Activated CD8-positive, alpha-beta memory T cell treated with anti-CD3 and anti-CD28 coated beads, Interleukin-2, amount 50 U/mL, for 4 hours (primary cell): ENCODE measurements around the gene NEBL.

Experiments used
- DNase-seq: peaks from one replicate; pipeline ENCODE4 v3.0.0-alpha.2; 2020

Gene NEBL

GRCh38 chr10:20776384-20777118, 120.6 kb downstream of the NEBL start:
- no peak for DNase-seq

GRCh38 chr10:20771051-20771450, 126.1 kb downstream of the NEBL start:
- no peak for DNase-seq

- DNase-seq = no peak
Observed at GRCh38 chr10:20769481-20769880, 127.6 kb downstream of the NEBL start.

- DNase-seq = no peak
Observed at GRCh38 chr10:20768843-20769242, 128.3 kb downstream of the NEBL start.

DNA sequence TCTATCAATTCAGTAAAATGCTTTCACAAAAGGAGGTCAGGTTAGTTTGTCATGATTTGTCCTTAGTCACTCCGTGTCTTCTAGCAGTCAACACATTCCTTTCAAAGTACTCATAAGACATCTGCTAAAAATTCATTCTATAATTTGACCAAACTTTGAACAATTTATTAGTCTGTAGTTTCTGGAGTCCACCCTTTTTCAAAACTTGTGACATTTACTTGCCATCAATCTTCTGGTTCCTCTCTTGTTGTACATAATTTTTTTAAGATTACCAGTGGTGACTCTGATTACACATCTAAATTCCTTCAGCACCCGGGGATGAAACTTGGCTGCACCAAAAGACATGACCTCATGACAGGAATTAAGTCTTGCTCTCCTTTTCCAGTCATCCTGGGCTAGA, 130.1 kb downstream of the NEBL start:
- DNase-seq = no peak

DNA sequence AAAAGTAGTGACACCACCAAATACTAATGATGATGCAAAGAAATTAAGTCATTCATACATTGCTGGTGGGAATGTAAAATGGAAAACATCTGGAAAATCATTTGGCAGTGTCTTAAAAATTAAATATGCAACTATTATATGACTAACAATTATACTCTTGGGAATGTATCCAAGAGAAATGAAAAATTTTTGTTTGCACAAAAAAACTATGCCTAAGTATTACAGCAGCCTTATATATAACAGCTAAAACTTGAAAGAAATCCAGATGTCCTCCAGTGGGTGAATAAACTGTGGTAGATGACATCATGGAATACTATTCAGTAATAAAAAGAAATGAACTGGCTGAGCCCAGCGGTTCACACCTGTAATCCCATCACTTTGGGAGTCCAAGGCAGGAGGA, 132.0 kb downstream of the NEBL start:
- no peak for DNase-seq

DNA sequence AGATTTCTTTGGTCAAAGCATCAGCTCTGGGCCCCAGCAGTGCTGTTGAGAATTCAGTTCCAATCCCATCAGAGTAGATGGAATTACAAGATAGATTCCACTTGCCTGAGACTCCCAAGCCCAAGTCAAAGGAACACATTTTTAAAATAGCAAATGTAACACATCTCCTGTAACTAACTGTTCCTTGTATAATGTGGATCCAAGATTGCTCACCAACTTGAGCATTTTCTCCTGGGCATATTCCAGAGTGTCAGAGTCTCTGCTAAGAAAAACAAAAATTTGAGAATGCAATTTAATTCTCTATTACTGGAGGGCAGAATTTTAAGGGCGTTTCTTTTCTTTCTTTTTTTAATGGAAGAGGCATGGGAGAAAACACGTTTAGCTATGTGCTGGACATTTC, 136.7 kb downstream of the NEBL start:
- no peak for DNase-seq

DNA sequence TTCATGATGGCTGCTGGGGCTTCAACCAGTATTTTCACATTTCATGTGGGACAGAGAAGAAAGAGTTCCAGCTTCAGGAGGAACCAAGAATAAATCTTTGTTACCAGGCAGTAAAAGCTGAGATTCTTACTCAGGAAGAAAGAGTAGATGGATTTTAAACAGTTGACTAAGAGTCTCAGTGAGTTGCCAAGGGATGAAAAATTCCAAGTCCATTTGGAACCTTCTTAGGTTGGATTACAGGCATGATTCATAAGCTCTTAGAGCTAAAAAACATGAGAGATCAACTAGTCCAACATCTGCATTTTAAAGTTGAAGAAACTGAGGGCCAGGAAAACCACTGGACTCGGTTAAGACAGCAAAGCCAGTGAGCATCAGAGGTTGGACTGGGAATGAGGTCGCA, 148.6 kb downstream of the NEBL start:
- no peak for DNase-seq

GRCh38 chr10:20747782-20748181, 149.3 kb downstream of the NEBL start:
- no peak for DNase-seq

DNA sequence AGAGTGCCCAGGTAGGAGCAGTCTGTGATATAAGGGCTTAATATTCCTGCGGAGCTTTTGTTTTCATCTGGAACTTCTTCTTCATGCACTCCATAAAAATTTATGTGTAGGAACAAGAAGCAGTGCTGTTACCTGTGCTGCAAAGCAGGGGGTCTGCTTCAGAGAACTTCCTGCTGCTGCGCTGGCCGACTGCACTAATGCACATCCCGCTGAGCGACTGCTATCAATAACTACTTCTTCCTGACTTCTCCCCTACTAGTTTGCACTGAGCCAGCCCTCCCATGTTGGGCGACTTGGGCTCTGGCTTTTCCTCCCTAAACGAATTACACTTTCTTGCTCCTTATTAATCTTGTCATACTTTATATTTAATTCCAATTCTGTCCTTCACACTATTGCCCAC, 150.3 kb downstream of the NEBL start:
- no peak for DNase-seq

GRCh38 chr10:20745556-20746375, 151.3 kb downstream of the NEBL start:
- DNase-seq = no peak

DNA sequence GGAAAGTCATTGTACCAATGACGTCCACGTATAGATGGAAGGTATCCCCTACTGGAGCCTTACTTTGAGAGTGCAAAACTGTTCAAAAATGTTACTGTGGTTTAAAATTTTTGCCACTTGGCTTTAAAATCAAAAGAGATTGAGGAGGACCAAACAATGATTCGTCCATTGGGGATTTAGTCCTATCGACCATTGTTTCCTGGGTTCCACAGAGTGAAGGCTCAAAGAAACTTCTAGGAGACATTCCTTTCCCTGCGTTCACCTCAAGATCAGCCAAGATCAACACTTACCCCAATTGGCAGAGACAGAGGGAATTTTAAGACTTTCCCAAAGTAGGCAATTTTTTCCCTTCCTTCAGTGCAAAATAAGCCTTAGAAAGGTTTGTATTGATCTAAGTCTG, 152.3 kb downstream of the NEBL start:
- DNase-seq = no peak

GRCh38 chr10:20743942-20744341, 153.2 kb downstream of the NEBL start:
- DNase-seq = no peak

DNA sequence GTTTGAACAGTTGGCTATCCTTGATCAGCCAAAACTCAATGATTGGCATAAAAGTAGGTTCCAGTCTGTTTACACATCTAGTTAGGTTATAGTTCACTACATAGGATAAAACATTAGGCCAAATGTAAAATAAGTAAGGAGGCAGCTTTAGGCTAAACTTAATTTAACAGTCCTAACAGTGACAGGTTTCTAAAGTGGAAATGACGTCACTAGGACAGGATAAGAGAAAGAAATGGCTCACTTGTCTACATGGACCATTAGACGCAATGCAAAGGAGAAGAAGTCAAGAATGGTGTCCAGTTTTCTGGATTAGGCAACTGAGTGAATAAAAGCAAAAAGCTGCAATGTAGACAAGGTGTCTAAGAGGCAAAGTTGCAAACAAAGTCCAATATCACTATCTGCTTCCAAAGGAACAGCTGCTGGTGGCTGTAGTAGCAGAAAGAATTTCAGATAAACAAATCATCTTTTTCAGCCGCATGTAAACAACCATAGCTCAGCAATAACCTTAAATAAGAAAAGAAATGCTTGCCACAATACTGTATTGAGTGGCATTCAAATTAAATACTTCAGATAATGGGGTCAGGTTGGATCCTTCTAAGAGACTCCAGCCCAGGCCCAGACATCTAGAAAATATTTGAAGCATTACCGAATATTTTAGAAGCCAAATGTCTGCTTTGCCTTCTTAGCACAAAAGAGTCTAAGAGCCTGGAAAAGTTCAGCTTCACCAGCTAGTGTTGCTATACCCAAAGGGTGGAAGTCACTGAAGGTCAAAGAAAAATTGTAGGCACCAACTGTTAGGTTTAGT, 154.2 kb downstream of the NEBL start:
- DNase-seq = no peak

DNA sequence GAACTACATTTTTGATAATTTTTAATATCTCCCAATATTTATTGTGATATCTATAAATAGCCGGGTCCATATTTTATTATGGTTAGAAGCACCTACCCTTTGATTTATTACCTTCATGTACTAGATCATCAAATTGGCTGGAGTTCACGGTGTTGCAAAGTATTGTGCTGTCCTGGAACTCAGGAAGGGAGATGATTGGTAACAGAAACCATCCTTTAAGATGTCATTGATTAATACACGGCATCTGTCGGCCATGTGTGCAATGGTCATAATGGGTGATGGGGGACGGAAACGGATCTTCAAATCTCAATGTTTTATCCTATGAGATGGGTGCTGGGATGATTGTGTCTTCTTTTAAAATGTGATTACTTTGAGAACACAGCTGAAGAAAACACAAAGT, 157.0 kb downstream of the NEBL start:
- DNase-seq = no peak

DNA sequence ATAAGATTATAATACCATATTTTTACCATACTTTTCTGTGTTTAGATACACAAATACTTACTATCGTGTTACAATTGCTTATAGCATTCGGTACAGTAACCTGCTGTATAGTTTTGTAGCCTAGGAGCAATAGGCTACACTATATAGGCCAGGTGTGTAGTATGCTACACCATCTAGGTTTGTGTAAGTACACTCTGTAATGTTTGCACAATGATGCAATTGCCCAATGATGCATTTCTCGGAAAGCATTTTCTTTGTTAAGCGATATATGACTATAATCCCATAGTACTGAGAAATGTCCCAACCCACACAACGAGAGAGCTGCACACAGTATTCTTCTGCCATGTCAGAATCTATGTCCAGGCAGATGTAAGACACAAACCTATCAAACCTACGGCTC, 160.0 kb downstream of the NEBL start:
- DNase-seq = no peak
